Keratinocyte (primary cell): ENCODE results near the gene AMMECR1L.

Experiments used
- EZH2 ChIP-seq: IDR thresholded peaks from one replicate; pipeline ENCODE4 v1.6.1; 2012; ENCODE audit warnings: inconsistent platforms, mild to moderate bottlenecking, low read length, moderate library complexity
- TF ChIP-seq, protein P1 (sequence below), 3 experiments: IDR thresholded peaks in 1 of 3; conservative IDR thresholded peaks in 1 of 3; optimal IDR thresholded peaks in 1 of 3; 2 replicates in 2 of 3; 3 replicates in 1 of 3; pipeline versions ENCODE3 to v1.5.1; 2011; ENCODE audit warnings: low read length in 3 of 3, mild to moderate bottlenecking in 3 of 3, moderate library complexity in 2 of 3, control low read depth in 1 of 3, inconsistent platforms in 1 of 3; ENCODE audit not compliant: insufficient read depth in 2 of 3; ENCODE audit errors: extremely low read depth in 1 of 3

DNA sequence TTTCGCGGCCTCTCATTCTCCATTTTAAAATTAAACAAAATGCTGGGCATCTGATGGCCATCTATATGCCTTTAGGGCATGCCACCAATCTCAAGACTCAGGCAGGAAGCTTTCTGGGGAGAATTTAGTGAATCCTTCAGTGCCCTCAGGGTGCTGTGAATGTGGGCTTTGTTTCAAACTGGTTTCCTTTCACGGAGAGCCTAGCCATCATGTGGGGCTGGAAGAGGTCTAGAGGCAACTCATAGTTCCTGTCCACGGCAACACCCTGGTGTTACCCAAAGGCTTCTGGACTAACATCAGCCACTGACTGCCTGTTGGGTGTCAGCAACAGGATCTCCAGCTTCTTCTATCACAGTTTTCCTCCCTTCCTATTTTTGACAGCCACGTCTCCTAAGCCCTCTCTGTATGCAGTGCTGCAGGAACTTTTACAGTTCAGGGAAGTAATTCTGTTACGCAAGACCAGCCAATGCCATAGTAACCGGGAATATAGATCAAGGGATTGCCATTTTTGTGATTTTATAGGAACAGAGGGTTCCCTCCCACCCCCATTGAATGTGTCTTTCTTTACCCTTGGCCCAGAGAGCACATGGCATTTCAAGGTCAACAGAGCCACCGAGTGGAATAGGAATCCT lies 66.8 kb downstream of the AMMECR1L start:
- no peak for TF ChIP-seq EZH2
- TF ChIP-seq, protein P1, sequence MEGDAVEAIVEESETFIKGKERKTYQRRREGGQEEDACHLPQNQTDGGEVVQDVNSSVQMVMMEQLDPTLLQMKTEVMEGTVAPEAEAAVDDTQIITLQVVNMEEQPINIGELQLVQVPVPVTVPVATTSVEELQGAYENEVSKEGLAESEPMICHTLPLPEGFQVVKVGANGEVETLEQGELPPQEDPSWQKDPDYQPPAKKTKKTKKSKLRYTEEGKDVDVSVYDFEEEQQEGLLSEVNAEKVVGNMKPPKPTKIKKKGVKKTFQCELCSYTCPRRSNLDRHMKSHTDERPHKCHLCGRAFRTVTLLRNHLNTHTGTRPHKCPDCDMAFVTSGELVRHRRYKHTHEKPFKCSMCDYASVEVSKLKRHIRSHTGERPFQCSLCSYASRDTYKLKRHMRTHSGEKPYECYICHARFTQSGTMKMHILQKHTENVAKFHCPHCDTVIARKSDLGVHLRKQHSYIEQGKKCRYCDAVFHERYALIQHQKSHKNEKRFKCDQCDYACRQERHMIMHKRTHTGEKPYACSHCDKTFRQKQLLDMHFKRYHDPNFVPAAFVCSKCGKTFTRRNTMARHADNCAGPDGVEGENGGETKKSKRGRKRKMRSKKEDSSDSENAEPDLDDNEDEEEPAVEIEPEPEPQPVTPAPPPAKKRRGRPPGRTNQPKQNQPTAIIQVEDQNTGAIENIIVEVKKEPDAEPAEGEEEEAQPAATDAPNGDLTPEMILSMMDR (optimal IDR thresholded peaks at IDR 0.05 in 1 of 3, IDR thresholded peaks at IDR 0.05 in 1 of 3, conservative IDR thresholded peaks at IDR 0.05 in 1 of 3; ENCODE audit: extremely low read depth in 1 of 3, insufficient read depth in 2 of 3, low read length in 3 of 3): no peak
